HEK293T (cell line): ENCODE measurements around the gene NMNAT2.

Experiments used
- FOXM1 ChIP-seq: fragments of 450-650 bp; IDR thresholded peaks from 2 replicates; pipeline ENCODE4 v1.6.1; 2017; ENCODE audit warnings: mild to moderate bottlenecking, borderline replicate concordance
- SUZ12 ChIP-seq: fragments of 450-650 bp; IDR thresholded peaks from 2 replicates; pipeline ENCODE4 v1.6.1; 2016; ENCODE audit warnings: mild to moderate bottlenecking

DNA sequence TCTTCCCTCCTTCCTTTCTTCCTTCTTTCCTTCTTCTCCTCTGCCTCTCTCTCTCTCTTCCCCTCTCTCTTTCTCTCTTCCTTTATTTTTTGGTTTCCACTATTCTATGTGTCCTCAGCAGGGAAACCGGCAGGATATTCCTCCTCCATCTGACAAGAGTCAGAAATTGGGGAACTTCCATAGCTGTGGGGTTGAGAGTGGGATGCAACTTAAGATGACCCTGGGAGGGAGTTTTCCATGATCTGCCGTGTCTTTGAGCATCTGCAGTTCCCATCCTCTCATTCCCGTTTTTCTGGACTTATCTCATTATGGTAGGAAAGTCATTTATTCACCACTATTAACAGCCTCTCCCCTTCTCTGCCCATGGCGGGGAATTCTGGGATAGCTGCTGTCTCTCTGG is 98.6 kb downstream of the NMNAT2 start:
- TF ChIP-seq FOXM1 (no peak), SUZ12 (no peak)
